C4-2B (cell line): ENCODE data around the gene C12orf60.

Experiments
- ZFX ChIP-seq: fragments of 450-650 bp; IDR thresholded peaks from 2 replicates; pipeline ENCODE4 v1.6.1; 2017
- TF ChIP-seq, protein P1 (sequence below): fragments of 450-650 bp; conservative IDR thresholded peaks from 2 replicates; pipeline ENCODE4 v1.5.1; 2017; ENCODE audit warnings: mild to moderate bottlenecking

DNA sequence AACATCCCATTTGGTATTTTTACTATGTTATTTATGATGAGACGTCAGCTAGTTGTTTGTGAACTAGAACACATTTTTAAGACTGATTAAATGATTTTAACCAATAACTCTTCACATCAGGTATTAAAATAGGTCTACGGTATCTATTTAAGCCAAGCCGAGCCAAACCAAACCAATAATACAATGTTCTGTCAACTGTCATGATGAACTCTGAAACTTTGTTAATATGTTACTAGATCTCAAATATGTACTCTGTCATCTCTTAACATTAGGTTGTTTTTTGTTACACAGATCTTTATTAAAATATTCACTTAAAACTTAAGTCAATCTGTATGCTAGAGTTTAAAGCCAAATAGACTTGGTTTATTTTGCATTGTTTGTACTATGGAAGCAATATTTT is 38.8 kb downstream of the C12orf60 start:
- TF ChIP-seq, protein P1, sequence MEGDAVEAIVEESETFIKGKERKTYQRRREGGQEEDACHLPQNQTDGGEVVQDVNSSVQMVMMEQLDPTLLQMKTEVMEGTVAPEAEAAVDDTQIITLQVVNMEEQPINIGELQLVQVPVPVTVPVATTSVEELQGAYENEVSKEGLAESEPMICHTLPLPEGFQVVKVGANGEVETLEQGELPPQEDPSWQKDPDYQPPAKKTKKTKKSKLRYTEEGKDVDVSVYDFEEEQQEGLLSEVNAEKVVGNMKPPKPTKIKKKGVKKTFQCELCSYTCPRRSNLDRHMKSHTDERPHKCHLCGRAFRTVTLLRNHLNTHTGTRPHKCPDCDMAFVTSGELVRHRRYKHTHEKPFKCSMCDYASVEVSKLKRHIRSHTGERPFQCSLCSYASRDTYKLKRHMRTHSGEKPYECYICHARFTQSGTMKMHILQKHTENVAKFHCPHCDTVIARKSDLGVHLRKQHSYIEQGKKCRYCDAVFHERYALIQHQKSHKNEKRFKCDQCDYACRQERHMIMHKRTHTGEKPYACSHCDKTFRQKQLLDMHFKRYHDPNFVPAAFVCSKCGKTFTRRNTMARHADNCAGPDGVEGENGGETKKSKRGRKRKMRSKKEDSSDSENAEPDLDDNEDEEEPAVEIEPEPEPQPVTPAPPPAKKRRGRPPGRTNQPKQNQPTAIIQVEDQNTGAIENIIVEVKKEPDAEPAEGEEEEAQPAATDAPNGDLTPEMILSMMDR, result no peak
- no peak for TF ChIP-seq ZFX
